ENCODE data around the gene TWF2.
A peak's percentile ranks its signal among the peaks of the same experiment; 100 is the strongest.

TWF2 gene

DNA sequence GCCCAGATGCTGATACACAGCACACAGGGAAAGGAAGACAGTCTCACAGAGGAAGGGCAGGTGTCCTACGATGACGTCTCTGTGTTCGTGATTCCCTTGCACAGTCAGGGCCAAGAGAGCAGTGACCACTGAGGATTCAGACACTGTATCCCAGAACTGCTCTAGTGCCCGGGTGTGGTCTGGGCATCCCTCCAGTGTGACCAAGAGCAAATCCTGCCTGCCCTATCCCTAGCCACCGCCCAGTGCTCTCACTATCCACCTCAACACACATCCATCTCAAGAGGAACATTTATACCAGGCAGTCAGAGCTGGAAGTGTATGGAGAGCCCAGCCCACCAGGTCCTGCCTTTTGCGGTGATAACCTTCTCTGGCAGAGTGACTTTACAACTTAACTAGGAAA lies 10.7 kb upstream of the TWF2 start:
- TF ChIP-seq, protein P1, sequence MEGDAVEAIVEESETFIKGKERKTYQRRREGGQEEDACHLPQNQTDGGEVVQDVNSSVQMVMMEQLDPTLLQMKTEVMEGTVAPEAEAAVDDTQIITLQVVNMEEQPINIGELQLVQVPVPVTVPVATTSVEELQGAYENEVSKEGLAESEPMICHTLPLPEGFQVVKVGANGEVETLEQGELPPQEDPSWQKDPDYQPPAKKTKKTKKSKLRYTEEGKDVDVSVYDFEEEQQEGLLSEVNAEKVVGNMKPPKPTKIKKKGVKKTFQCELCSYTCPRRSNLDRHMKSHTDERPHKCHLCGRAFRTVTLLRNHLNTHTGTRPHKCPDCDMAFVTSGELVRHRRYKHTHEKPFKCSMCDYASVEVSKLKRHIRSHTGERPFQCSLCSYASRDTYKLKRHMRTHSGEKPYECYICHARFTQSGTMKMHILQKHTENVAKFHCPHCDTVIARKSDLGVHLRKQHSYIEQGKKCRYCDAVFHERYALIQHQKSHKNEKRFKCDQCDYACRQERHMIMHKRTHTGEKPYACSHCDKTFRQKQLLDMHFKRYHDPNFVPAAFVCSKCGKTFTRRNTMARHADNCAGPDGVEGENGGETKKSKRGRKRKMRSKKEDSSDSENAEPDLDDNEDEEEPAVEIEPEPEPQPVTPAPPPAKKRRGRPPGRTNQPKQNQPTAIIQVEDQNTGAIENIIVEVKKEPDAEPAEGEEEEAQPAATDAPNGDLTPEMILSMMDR (IDR thresholded peaks at IDR 0.05; ENCODE audit: control insufficient read depth, insufficient read depth, low read depth, low read length, missing control alignments): no peak
- no peak overlapping the region for H3K4me3 ChIP-seq (ENCODE audit: control insufficient read depth, low read depth, low read length)
- DNase-seq (ENCODE audit: low read depth): no peak

DNA sequence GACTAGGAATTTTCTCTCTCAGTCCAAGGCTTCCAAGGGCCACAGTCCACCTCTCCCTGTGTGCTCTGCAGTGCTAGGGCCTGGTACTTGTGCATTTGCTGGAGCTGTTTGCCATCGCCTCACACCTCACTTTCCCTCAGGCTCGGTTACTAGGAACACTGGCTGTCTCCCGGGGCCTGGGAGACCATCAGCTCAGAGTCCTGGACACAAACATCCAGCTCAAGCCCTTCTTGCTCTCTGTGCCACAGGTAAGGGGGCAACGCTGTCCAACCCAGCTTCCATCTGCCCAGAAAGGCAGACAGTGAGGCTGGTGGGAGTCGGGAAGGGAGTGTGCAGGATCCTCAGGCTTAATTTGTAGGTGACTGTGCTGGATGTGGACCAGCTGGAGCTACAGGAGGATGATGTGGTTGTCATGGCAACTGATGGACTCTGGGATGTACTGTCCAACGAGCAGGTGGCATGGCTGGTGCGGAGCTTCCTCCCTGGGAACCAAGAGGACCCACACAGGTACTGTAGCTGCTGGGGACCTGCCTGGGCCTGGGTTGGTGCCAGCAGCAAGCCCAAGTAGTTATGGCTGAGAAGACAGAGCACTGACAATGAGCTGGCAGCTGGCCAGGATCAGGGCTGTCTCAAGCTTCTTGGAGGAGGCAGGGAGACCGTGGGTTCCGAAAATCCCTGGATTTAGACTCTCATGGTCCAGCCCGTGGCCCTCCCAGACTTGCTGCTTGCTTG lies 10.0 kb upstream of the TWF2 start:
- DNase-seq (ENCODE audit: low read depth): no peak
- H3K4me3 ChIP-seq (ENCODE audit: control insufficient read depth, low read depth, low read length): no peak overlapping the region

DNA sequence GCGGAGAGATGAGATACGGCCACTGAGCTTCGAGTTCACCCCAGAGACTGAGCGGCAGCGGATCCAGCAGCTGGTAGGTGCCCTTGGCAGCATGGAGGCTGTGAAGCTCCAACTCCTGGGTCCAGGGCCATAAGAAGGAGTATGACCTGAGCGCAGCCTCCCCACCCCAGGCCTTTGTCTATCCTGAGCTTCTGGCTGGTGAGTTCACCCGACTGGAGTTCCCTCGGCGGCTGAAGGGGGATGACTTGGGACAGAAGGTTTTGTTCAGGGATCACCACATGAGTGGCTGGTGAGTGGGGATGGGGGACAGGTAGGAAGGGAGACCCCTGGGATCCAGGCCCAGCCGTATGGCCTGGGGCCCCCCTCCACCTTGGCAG lies 9.2 kb upstream of the TWF2 start:
- no peak overlapping the region for H3K4me3 ChIP-seq (ENCODE audit: control insufficient read depth, low read depth, low read length)
- DNase-seq (ENCODE audit: low read depth): no peak
- TF ChIP-seq, protein P1 (IDR thresholded peaks at IDR 0.05; ENCODE audit: control insufficient read depth, insufficient read depth, low read depth, low read length, missing control alignments): no peak

More for the DNA sequence above, 10.0 kb upstream of the TWF2 start:
- TF ChIP-seq, protein P1 (IDR thresholded peaks at IDR 0.05; ENCODE audit: control insufficient read depth, insufficient read depth, low read depth, low read length, missing control alignments): no peak

DNA sequence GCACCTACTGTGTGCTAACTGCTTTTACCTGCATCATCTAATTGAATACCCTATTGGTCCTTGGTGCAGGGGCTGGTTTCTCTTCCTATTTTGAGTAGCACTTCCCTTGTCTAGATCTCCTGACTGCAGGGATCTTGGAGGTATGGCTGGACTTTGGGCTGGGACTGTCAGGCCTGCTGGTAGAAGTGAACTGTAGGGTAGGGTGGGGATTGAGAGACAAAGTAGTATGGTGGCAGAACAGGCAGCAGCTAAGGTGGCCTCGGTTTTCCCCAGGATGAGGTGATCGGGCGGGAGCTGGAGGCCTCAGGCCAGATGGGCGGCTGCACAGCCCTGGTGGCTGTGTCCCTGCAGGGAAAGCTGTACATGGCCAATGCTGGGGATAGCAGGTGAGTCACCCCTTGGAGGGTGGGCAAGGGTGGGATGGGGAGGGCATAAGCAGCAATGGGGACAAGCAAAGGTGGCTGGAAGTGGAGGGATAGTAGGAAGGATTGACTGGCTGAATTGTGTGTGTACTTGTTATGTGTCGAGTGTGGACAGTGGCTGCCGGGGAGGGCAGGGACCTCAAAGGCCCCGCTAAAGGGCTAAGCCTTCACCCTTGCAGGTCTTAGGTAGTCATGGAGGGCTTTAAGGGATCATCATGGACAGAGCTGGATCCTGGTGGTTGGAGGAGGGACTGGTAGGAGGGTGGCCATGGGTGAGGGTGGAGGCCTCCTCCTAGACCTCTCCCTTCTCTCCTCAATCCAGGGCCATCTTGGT lies 8.6 kb upstream of the TWF2 start:
- TF ChIP-seq, protein P1 (IDR thresholded peaks at IDR 0.05; ENCODE audit: control insufficient read depth, insufficient read depth, low read depth, low read length, missing control alignments): no peak
- H3K4me3 ChIP-seq (ENCODE audit: control insufficient read depth, low read depth, low read length): no peak overlapping the region
- DNase-seq (ENCODE audit: low read depth): no peak

DNA sequence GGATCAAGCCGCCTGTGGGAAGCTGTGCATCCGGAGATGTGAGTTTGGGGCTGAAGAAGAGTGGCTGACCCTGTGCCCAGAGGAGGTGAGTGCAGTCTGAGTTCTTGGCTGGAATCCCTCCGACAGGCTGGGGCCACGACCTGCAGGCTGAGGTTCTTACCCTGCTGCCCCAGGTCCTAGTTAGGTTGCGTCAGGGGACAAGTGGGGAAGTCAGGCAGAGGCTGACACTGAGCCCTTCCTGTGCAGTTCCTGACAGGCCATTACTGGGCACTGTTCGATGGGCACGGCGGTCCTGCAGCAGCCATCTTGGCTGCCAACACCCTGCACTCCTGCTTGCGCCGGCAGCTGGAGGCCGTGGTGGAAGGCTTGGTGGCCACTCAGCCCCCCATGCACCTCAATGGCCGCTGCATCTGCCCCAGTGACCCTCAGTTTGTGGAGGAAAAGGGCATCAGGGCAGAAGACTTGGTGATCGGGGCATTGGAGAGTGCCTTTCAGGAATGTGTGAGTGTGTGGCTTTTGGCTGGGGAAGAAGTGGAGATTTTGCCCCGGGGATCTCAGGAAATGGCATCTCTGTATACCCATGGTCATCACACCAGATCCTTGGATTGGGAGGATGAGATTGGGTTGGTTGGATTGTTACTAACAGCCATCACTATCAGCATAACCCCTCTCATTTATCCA lies 7.9 kb upstream of the TWF2 start:
- TF ChIP-seq, protein P1 (IDR thresholded peaks at IDR 0.05; ENCODE audit: control insufficient read depth, insufficient read depth, low read depth, low read length, missing control alignments): no peak

DNA sequence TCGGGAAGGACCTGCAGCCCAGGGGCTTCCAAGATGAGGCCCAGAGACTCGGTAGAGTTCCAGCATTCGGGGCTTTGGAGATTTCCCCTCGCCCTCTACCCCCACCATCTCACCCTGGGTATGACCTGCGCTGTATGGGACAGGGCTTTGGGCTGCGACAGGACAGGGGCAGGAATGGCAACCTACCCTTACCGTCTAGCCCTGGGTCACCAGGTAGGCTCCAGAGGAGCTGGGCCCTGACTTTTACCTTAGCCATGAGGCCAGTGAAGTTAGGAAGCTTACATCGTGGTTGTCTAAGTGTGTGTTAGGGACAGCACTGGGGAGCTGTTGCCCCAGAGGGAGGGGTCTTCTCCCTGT lies 7.3 kb upstream of the TWF2 start:
- TF ChIP-seq, protein P1 (IDR thresholded peaks at IDR 0.05; ENCODE audit: control insufficient read depth, insufficient read depth, low read depth, low read length, missing control alignments): no peak
- no peak for DNase-seq (ENCODE audit: low read depth)

More for the DNA sequence above, 7.9 kb upstream of the TWF2 start:
- peak overlapping the region; percentile 59 for H3K4me3 ChIP-seq (ENCODE audit: control insufficient read depth, low read depth, low read length)
- DNase-seq (ENCODE audit: low read depth): no peak

More for the DNA sequence above, 7.3 kb upstream of the TWF2 start:
- H3K4me3 ChIP-seq (ENCODE audit: control insufficient read depth, low read depth, low read length): peak overlapping the region; percentile 59
